Small intestine (tissue), 7 donors: ENCODE measurements around the gene CD40. TPM values are rescaled to one million over a fixed set of nuclear protein-coding genes. Genes with fewer than 3 reads are reported as not detected.

ENCODE experiments used
- DNase-seq, 2 donors: peaks; one replicate each; pipeline versions ENCODE4 v3.0.0 to v3.0.0-alpha.2; 2013
- FAIRE-seq: peaks from 2 replicates; lab custom pipeline; 2012; peaks lifted over from hg19 to GRCh38; lab: Jason Lieb, UNC
- H3K27ac ChIP-seq, 3 donors: one replicate each; pipeline ENCODE4 v1.5.1; 2013; ENCODE audit warnings: low read length in 2 of 3, mild to moderate bottlenecking in 2 of 3, control low read depth in 1 of 3, inconsistent platforms in 1 of 3, low read depth in 1 of 3, moderate library complexity in 1 of 3
- H3K27me3 ChIP-seq, 3 donors: one replicate each; pipeline ENCODE4 v1.6.1; 2013; ENCODE audit warnings: low read length in 3 of 3, inconsistent platforms in 1 of 3; ENCODE audit not compliant: control insufficient read depth in 3 of 3, insufficient read depth in 3 of 3
- H3K36me3 ChIP-seq, 3 donors: one replicate each; pipeline ENCODE4 v1.6.1; 2013; ENCODE audit warnings: low read length in 3 of 3, inconsistent platforms in 1 of 3, low read depth in 1 of 3, mild to moderate bottlenecking in 1 of 3, moderate library complexity in 1 of 3; ENCODE audit not compliant: control insufficient read depth in 3 of 3, insufficient read depth in 2 of 3
- H3K4me1 ChIP-seq, 3 donors: one replicate each; pipeline ENCODE4 v1.6.1; 2013; ENCODE audit warnings: low read length in 2 of 3, inconsistent platforms in 1 of 3, low read depth in 1 of 3, mild to moderate bottlenecking in 1 of 3, moderate library complexity in 1 of 3; ENCODE audit not compliant: control insufficient read depth in 3 of 3, insufficient read depth in 2 of 3
- H3K4me3 ChIP-seq, 3 donors: one replicate each; pipeline ENCODE4 v1.5.1; 2013; ENCODE audit warnings: low read length in 3 of 3, control low read depth in 1 of 3, inconsistent platforms in 1 of 3, low read depth in 1 of 3, mild to moderate bottlenecking in 1 of 3, moderate library complexity in 1 of 3
- H3K9me3 ChIP-seq, 2 donors: one replicate each; pipeline ENCODE4 v1.6.1; 2013; ENCODE audit warnings: low read depth in 1 of 2, low read length in 1 of 2; ENCODE audit not compliant: control insufficient read depth in 2 of 2, insufficient read depth in 1 of 2
- WGBS, 3 donors: extraction: QIAGEN DNeasy Blood & Tissue Kit; methylation state at CpG; one replicate each; pipeline ENCODE4 v1.1.7; 2013; 5-methylcytosine and 5-hydroxymethylcytosine counted together
- polyA plus RNA-seq, 4 donors: library from polyadenylated mRNA; stranded (reverse) in 3 of 4; unstranded in 1 of 4; fragments of 200-250 nt in 3 of 4; fragments of 120-200 nt in 1 of 4; gene quantifications; one replicate each; pipeline versions ENCODE4 v1.2.1 to v1.2.3, GENCODE V29; 2013
- donor health status: healthy with polysubstance abuse.
- donor health status: control.
- donor health status: control.
- donor health status: Bipolar disorder and iron deficiency.
- donor health status: healthy.

Gene CD40
- polyA plus RNA-seq, 4 donors = 2.0 to 14.5 (median 6.5) TPM

GRCh38 chr20:46111836-46112212 lies 6.3 kb upstream of the CD40 start:
- Histone ChIP-seq H3K27ac (no peak overlapping the region), H3K36me3 (no peaks in the 10 kb centered on the region), H3K27me3 (peaks cover 0 to 13% (median 0%) of the 10 kb centered on the region in 3 donors), H3K4me1 (no peaks in the 10 kb centered on the region), H3K9me3 (no peaks in the 10 kb centered on the region), H3K4me3 (no peak overlapping the region)
- FAIRE-seq = no peak
- no peak for DNase-seq

GRCh38 chr20:46112430-46113112 lies 5.5 kb upstream of the CD40 start:
- FAIRE-seq (no peak), DNase-seq (no peak)
- peaks cover 0 to 19% (median 0%) of the 10 kb centered on the region in 3 donors for H3K27me3 ChIP-seq
- no peak overlapping the region for H3K4me3 ChIP-seq
- no peaks in the 10 kb centered on the region for H3K9me3 ChIP-seq
- 65 to 66% (median 65%) methylated on average over 10 of the region's 10 CpGs for WGBS, 3 donors
- H3K27ac ChIP-seq = no peak overlapping the region
- H3K36me3 ChIP-seq = no peaks in the 10 kb centered on the region
- H3K4me1 ChIP-seq = no peaks in the 10 kb centered on the region

GRCh38 chr20:46113113-46113470 lies 5.0 kb upstream of the CD40 start:
- 29 to 59% (median 44%) methylated on average over 3 of the region's 3 CpGs for WGBS, 3 donors
- Histone ChIP-seq H3K9me3 (no peaks in the 10 kb centered on the region), H3K27me3 (peaks cover 0 to 24% (median 0%) of the 10 kb centered on the region in 3 donors)

GRCh38 chr20:46114449-46114848 lies 3.7 kb upstream of the CD40 start:
- no peaks in the 10 kb centered on the region for H3K36me3 ChIP-seq
- peaks cover 0 to 26% (median 0%) of the 10 kb centered on the region in 3 donors for H3K27me3 ChIP-seq
- WGBS, 3 donors = 60 to 80% (median 71%) methylated on average over 2 of the region's 2 CpGs
- no peak for DNase-seq
- no peak for FAIRE-seq
- no peak overlapping the region for H3K4me3 ChIP-seq
- H3K9me3 ChIP-seq = no peaks in the 10 kb centered on the region
- H3K4me1 ChIP-seq = no peaks in the 10 kb centered on the region
- no peak overlapping the region for H3K27ac ChIP-seq

More at GRCh38 chr20:46113113-46113470, 5.0 kb upstream of the CD40 start:
- DNase-seq = no peak
- Histone ChIP-seq H3K36me3 (no peaks in the 10 kb centered on the region), H3K4me1 (no peaks in the 10 kb centered on the region), H3K27ac (no peak overlapping the region), H3K4me3 (no peak overlapping the region)
- no peak for FAIRE-seq

- no peaks in the 10 kb centered on the region for H3K4me1 ChIP-seq
- H3K27ac ChIP-seq = peak overlapping the region in 1 of 3 donors; percentile 70
- H3K36me3 ChIP-seq = no peaks in the 10 kb centered on the region
- peaks cover 0 to 22% (median 0%) of the 10 kb centered on the region in 3 donors for H3K27me3 ChIP-seq
- 9 to 27% (median 17%) methylated on average over 12 to 15 of the region's 15 CpGs for WGBS, 3 donors
- DNase-seq = peak in 1 of 2 donors; percentile 15
- H3K4me3 ChIP-seq = peak overlapping the region in 2 of 3 donors; percentile 40 to 49
- no peaks in the 10 kb centered on the region for H3K9me3 ChIP-seq
- no peak for FAIRE-seq
These were observed 437 bp downstream of the CD40 start for GRCh38 chr20:46118481-46119020.

GRCh38 chr20:46119028-46119546 lies 973 bp downstream of the CD40 start:
- FAIRE-seq = no peak
- Histone ChIP-seq H3K27ac (peak overlapping the region in 1 of 3 donors; percentile 70), H3K27me3 (peaks cover 0 to 20% (median 0%) of the 10 kb centered on the region in 3 donors), H3K4me3 (peak overlapping the region in 2 of 3 donors; percentile 18 to 20), H3K4me1 (no peaks in the 10 kb centered on the region), H3K36me3 (no peaks in the 10 kb centered on the region), H3K9me3 (no peaks in the 10 kb centered on the region)
- peak in 1 of 2 donors; percentile 39 for DNase-seq
- WGBS, 3 donors = 17 to 46% (median 45%) methylated on average over 2 of the region's 2 CpGs

- no peaks in the 10 kb centered on the region for H3K36me3 ChIP-seq
- WGBS, 3 donors = 81 to 83% (median 82%) methylated on average over 2 of the region's 2 CpGs
- peak overlapping the region in 1 of 3 donors; percentile 20 for H3K4me3 ChIP-seq
These were observed 1.4 kb downstream of the CD40 start for GRCh38 chr20:46119547-46119946.

GRCh38 chr20:46120136-46120535 lies 2.0 kb downstream of the CD40 start:
- DNase-seq (no peak), FAIRE-seq (no peak)
- WGBS, 3 donors = 84 to 93% (median 92%) methylated on average over 2 of the region's 2 CpGs
- no peaks in the 10 kb centered on the region for H3K4me1 ChIP-seq
- no peak overlapping the region for H3K4me3 ChIP-seq
- H3K36me3 ChIP-seq = no peaks in the 10 kb centered on the region
- peaks cover 0 to 20% (median 0%) of the 10 kb centered on the region in 3 donors for H3K27me3 ChIP-seq
- H3K27ac ChIP-seq = no peak overlapping the region
- no peaks in the 10 kb centered on the region for H3K9me3 ChIP-seq

More at GRCh38 chr20:46119547-46119946, 1.4 kb downstream of the CD40 start:
- Histone ChIP-seq H3K27me3 (peaks cover 0 to 20% (median 0%) of the 10 kb centered on the region in 3 donors), H3K4me1 (no peaks in the 10 kb centered on the region), H3K27ac (no peak overlapping the region), H3K9me3 (no peaks in the 10 kb centered on the region)
- no peak for FAIRE-seq
- DNase-seq = no peak
